Natural killer cell (primary cell): ENCODE results near the gene PTPRK. TPM values are rescaled to one million over a fixed set of nuclear protein-coding genes. Genes with fewer than 3 reads are reported as not detected.

Experiments
- ATAC-seq, 3 donors: fragments of 150-1000 bp in 2 of 3; fragments of 200-7000 bp in 1 of 3; cut with Tn5 transposase; 1 replicate in 1 of 3; 2 replicates in 2 of 3; pipeline ENCODE4 v1.10.0; 2021; ENCODE audit warnings: mild to moderate bottlenecking in 2 of 3, moderate library complexity in 2 of 3
- DNase-seq, 2 donors: peaks; one replicate each; pipeline versions ENCODE4 v3.0.0 to v3.0.0-alpha.2; 2013 to 2021; ENCODE audit warnings: mixed read lengths in 1 of 2
- H3K27ac ChIP-seq: one replicate; pipeline ENCODE4 v1.5.1; 2013; ENCODE audit warnings: mild to moderate bottlenecking, low read length
- H3K27me3 ChIP-seq: one replicate; pipeline ENCODE4 v1.6.1; 2013; ENCODE audit warnings: low read length; ENCODE audit not compliant: control insufficient read depth, insufficient read depth
- H3K36me3 ChIP-seq: one replicate; pipeline ENCODE4 v1.6.1; 2013; ENCODE audit warnings: low read length; ENCODE audit not compliant: control insufficient read depth, insufficient read depth
- H3K4me1 ChIP-seq: one replicate; pipeline ENCODE4 v1.6.1; 2013; ENCODE audit warnings: low read length; ENCODE audit not compliant: control insufficient read depth, insufficient read depth
- H3K4me3 ChIP-seq: one replicate; pipeline ENCODE4 v1.5.1; 2013; ENCODE audit warnings: low read length
- H3K9me3 ChIP-seq: one replicate; pipeline ENCODE4 v1.6.1; 2013; ENCODE audit warnings: low read length; ENCODE audit not compliant: control insufficient read depth, insufficient read depth
- H3K27ac Mint-ChIP-seq, 2 donors: one replicate each; pipeline ENCODE4 v1.8.0; 2022; ENCODE audit warnings: mild to moderate bottlenecking in 2 of 2, mixed read lengths in 2 of 2, moderate library complexity in 1 of 2
- H3K27me3 Mint-ChIP-seq, 2 donors: one replicate each; pipeline ENCODE4 v1.8.0; 2022; ENCODE audit warnings: low read depth in 2 of 2, mixed read lengths in 2 of 2
- H3K36me3 Mint-ChIP-seq: one replicate; pipeline ENCODE4 v1.8.0; 2022; ENCODE audit warnings: mixed read lengths
- H3K4me1 Mint-ChIP-seq, 2 donors: one replicate each; pipeline ENCODE4 v1.8.0; 2022; ENCODE audit warnings: mixed read lengths in 2 of 2
- H3K4me3 Mint-ChIP-seq: one replicate; pipeline ENCODE4 v1.8.0; 2022; ENCODE audit warnings: mild to moderate bottlenecking, moderate library complexity, mixed read lengths
- H3K9me3 Mint-ChIP-seq, 2 donors: one replicate each; pipeline ENCODE4 v1.8.0; 2022; ENCODE audit warnings: mixed read lengths in 2 of 2
- CTCF ChIP-seq: fragments of 200-600 bp; IDR thresholded peaks from one replicate; pipeline ENCODE4 v1.8.0; 2022; ENCODE audit warnings: antibody characterized with exemption
- WGBS: methylation state at CpG from one replicate; pipeline ENCODE4 v1.1.7; 2013; ENCODE audit warnings: missing lambda C conversion rate; ENCODE audit not compliant: insufficient coverage; 5-methylcytosine and 5-hydroxymethylcytosine counted together
- intact Hi-C: fragments of 100-400 bp; cut with micrococcal nuclease; formaldehyde crosslinking; loops from one replicate; pipeline ENCODE4 v1.14.2; 2022
- total RNA-seq, 4 donors: library from RNA; stranded (reverse); fragments of 120-200 nt in 1 of 4; gene quantifications; one replicate each; pipeline versions ENCODE4 v1.2.3 to v1.2.4, GENCODE V29; 2013 to 2022

The PTPRK gene
- 1 to 10 TPM in 1 of 3 donors, under 1 TPM in 2; 0.14 to 1.2 (median 0.95) TPM for total RNA-seq
- total RNA-seq (2013) = 24.0 TPM

- DNase-seq (peak; percentile 32 to 92), ATAC-seq (peak; percentile 77 to 87 (median 85))
- H3K36me3 Mint-ChIP-seq = no peaks in the 10 kb centered on the region
- Histone ChIP-seq H3K36me3 (no peaks in the 10 kb centered on the region), H3K4me3 (peak within 1 kb of the TSS; percentile 45), H3K9me3 (no peaks in the 10 kb centered on the region), H3K27me3 (peaks cover 44% of the 10 kb centered on the region), H3K4me1 (peaks cover 22% of the 10 kb centered on the region), H3K27ac (no peak within 1 kb of the TSS)
- H3K4me3 Mint-ChIP-seq = peak within 1 kb of the TSS; percentile 82
- H3K27me3 Mint-ChIP-seq = peaks cover 48 to 82% of the 10 kb centered on the region in 2 donors
- intact Hi-C loops = no loop called here
- TF ChIP-seq CTCF = peak; percentile 0
- no peaks in the 10 kb centered on the region for H3K9me3 Mint-ChIP-seq
- H3K27ac Mint-ChIP-seq = no peak within 1 kb of the TSS
- peaks cover 22 to 25% of the 10 kb centered on the region in 2 donors for H3K4me1 Mint-ChIP-seq
- WGBS = under 1% methylated on average over 85 of the region's 85 CpGs
Measured at GRCh38 chr6:128520436-128521281, at the start of gene PTPRK. TSS of gene PTPRK (minus strand) at chr6:128520599. CDS start at chr6:128520358, 241 bp downstream.

DNA sequence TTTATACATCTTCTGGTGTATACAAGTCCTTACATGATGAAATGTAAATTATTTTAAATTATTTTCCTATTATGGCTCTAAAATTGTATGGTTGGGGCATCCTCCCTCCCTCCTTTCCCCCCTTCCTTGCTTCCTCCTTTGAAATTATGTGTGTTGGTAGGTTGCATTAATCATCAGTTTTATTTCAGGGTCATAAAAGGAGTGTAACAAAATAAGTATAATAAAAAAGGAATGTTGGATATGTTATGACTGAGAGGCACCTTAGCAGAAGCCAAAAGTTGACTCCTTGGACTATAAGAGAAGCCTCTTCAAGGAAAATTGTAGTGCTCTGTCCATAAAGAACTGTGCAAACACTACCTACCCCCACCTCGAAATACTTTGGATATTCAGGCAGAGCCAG lies 46.6 kb upstream of the PTPRK start:
- H3K4me1 Mint-ChIP-seq = no peaks in the 10 kb centered on the region
- H3K27me3 Mint-ChIP-seq = no peaks in the 10 kb centered on the region
- H3K27me3 ChIP-seq = no peaks in the 10 kb centered on the region
- WGBS = 80% methylated on average over 1 of the region's 1 CpG
- no peak overlapping the region for H3K4me3 ChIP-seq
- peaks cover 3 to 5% of the 10 kb centered on the region in 2 donors for H3K9me3 Mint-ChIP-seq
- no peaks in the 10 kb centered on the region for H3K9me3 ChIP-seq
- no peak overlapping the region for H3K27ac ChIP-seq
- intact Hi-C loops = no loop called here
- H3K36me3 Mint-ChIP-seq = no peaks in the 10 kb centered on the region
- ATAC-seq = no peak
- H3K4me1 ChIP-seq = no peaks in the 10 kb centered on the region
- TF ChIP-seq CTCF = no peak
- no peaks in the 10 kb centered on the region for H3K36me3 ChIP-seq
- no peak overlapping the region for H3K4me3 Mint-ChIP-seq
- H3K27ac Mint-ChIP-seq = no peak overlapping the region
- DNase-seq = no peak

- intact Hi-C loops = no loop called here
- ATAC-seq (no peak), DNase-seq (no peak)
- Histone ChIP-seq H3K27ac (no peak overlapping the region), H3K9me3 (no peaks in the 10 kb centered on the region), H3K36me3 (no peaks in the 10 kb centered on the region), H3K4me1 (no peaks in the 10 kb centered on the region), H3K27me3 (no peaks in the 10 kb centered on the region), H3K4me3 (no peak overlapping the region)
- H3K9me3 Mint-ChIP-seq = peaks cover 0 to 7% of the 10 kb centered on the region in 2 donors
- H3K27ac Mint-ChIP-seq = no peak overlapping the region
- H3K4me1 Mint-ChIP-seq = no peaks in the 10 kb centered on the region
- no peak for TF ChIP-seq CTCF
- H3K36me3 Mint-ChIP-seq = no peaks in the 10 kb centered on the region
- no peaks in the 10 kb centered on the region for H3K27me3 Mint-ChIP-seq
- no peak overlapping the region for H3K4me3 Mint-ChIP-seq
Measured at GRCh38 chr6:128560966-128561365, 40.6 kb upstream of the PTPRK start.
